ENCODE data around the gene TIMP2.

TIMP2 gene

GRCh38 chr17:78839762-78840529 is 85.2 kb downstream of the TIMP2 start:
- no peaks in the 10 kb centered on the region for H3K27me3 ChIP-seq (ENCODE audit: control insufficient read depth, insufficient read depth, low read length)
- H3K4me1 ChIP-seq (ENCODE audit: control insufficient read depth, insufficient read depth, low read length): peaks cover 25% of the 10 kb centered on the region
- H3K9me3 ChIP-seq (ENCODE audit: control insufficient read depth, low read length): no peaks in the 10 kb centered on the region
- H3K36me3 ChIP-seq (ENCODE audit: control insufficient read depth, insufficient read depth, low read length): peaks cover 12% of the 10 kb centered on the region
- H3K4me3 ChIP-seq (ENCODE audit: low read length): peak overlapping the region; percentile 48
- peak overlapping the region; percentile 81 for H3K9ac ChIP-seq (ENCODE audit: low read length)

- Histone ChIP-seq H3K27me3 (ENCODE audit: control insufficient read depth, insufficient read depth, low read length) (no peaks in the 10 kb centered on the region), H3K9ac (ENCODE audit: low read length) (peak overlapping the region; percentile 81), H3K4me3 (ENCODE audit: low read length) (peak overlapping the region; percentile 48), H3K4me1 (ENCODE audit: control insufficient read depth, insufficient read depth, low read length) (peaks cover 25% of the 10 kb centered on the region), H3K36me3 (ENCODE audit: control insufficient read depth, insufficient read depth, low read length) (peaks cover 12% of the 10 kb centered on the region), H3K9me3 (ENCODE audit: control insufficient read depth, low read length) (no peaks in the 10 kb centered on the region)
These were observed 85.9 kb downstream of the TIMP2 start for GRCh38 chr17:78839235-78839761.

- Histone ChIP-seq H3K27me3 (ENCODE audit: control insufficient read depth, insufficient read depth, low read length) (no peaks in the 10 kb centered on the region), H3K9me3 (ENCODE audit: control insufficient read depth, low read length) (no peaks in the 10 kb centered on the region), H3K9ac (ENCODE audit: low read length) (no peak overlapping the region), H3K4me3 (ENCODE audit: low read length) (no peak overlapping the region), H3K36me3 (ENCODE audit: control insufficient read depth, insufficient read depth, low read length) (peaks cover 12% of the 10 kb centered on the region), H3K4me1 (ENCODE audit: control insufficient read depth, insufficient read depth, low read length) (peaks cover 25% of the 10 kb centered on the region)
These were observed 86.6 kb downstream of the TIMP2 start for GRCh38 chr17:78838574-78839005.

GRCh38 chr17:78836420-78837021 is 88.7 kb downstream of the TIMP2 start:
- Histone ChIP-seq H3K4me1 (ENCODE audit: control insufficient read depth, insufficient read depth, low read length) (peaks cover 14% of the 10 kb centered on the region), H3K36me3 (ENCODE audit: control insufficient read depth, insufficient read depth, low read length) (peaks cover 12% of the 10 kb centered on the region), H3K4me3 (ENCODE audit: low read length) (no peak overlapping the region), H3K27me3 (ENCODE audit: control insufficient read depth, insufficient read depth, low read length) (no peaks in the 10 kb centered on the region), H3K9me3 (ENCODE audit: control insufficient read depth, low read length) (no peaks in the 10 kb centered on the region), H3K9ac (ENCODE audit: low read length) (no peak overlapping the region)

- Histone ChIP-seq H3K4me3 (ENCODE audit: low read length) (no peak overlapping the region), H3K9ac (ENCODE audit: low read length) (no peak overlapping the region), H3K27me3 (ENCODE audit: control insufficient read depth, insufficient read depth, low read length) (no peaks in the 10 kb centered on the region), H3K4me1 (ENCODE audit: control insufficient read depth, insufficient read depth, low read length) (peaks cover 11% of the 10 kb centered on the region), H3K36me3 (ENCODE audit: control insufficient read depth, insufficient read depth, low read length) (peaks cover 15% of the 10 kb centered on the region), H3K9me3 (ENCODE audit: control insufficient read depth, low read length) (no peaks in the 10 kb centered on the region)
These were observed 90.6 kb downstream of the TIMP2 start for GRCh38 chr17:78834571-78834970.

- Histone ChIP-seq H3K4me1 (ENCODE audit: control insufficient read depth, insufficient read depth, low read length) (no peaks in the 10 kb centered on the region), H3K9ac (ENCODE audit: low read length) (no peak overlapping the region), H3K27me3 (ENCODE audit: control insufficient read depth, insufficient read depth, low read length) (no peaks in the 10 kb centered on the region), H3K4me3 (ENCODE audit: low read length) (no peak overlapping the region), H3K36me3 (ENCODE audit: control insufficient read depth, insufficient read depth, low read length) (peaks cover 22% of the 10 kb centered on the region), H3K9me3 (ENCODE audit: control insufficient read depth, low read length) (no peaks in the 10 kb centered on the region)
These were observed 92.7 kb downstream of the TIMP2 start for GRCh38 chr17:78832541-78832810.

GRCh38 chr17:78831688-78832540 is 93.3 kb downstream of the TIMP2 start:
- Histone ChIP-seq H3K27me3 (ENCODE audit: control insufficient read depth, insufficient read depth, low read length) (no peaks in the 10 kb centered on the region), H3K9ac (ENCODE audit: low read length) (no peak overlapping the region), H3K9me3 (ENCODE audit: control insufficient read depth, low read length) (no peaks in the 10 kb centered on the region), H3K4me1 (ENCODE audit: control insufficient read depth, insufficient read depth, low read length) (no peaks in the 10 kb centered on the region), H3K4me3 (ENCODE audit: low read length) (no peak overlapping the region), H3K36me3 (ENCODE audit: control insufficient read depth, insufficient read depth, low read length) (peaks cover 25% of the 10 kb centered on the region)

GRCh38 chr17:78829477-78829876 is 95.7 kb downstream of the TIMP2 start:
- Histone ChIP-seq H3K4me1 (ENCODE audit: control insufficient read depth, insufficient read depth, low read length) (no peaks in the 10 kb centered on the region), H3K4me3 (ENCODE audit: low read length) (no peak overlapping the region), H3K36me3 (ENCODE audit: control insufficient read depth, insufficient read depth, low read length) (peaks cover 16% of the 10 kb centered on the region), H3K9ac (ENCODE audit: low read length) (no peak overlapping the region), H3K27me3 (ENCODE audit: control insufficient read depth, insufficient read depth, low read length) (no peaks in the 10 kb centered on the region), H3K9me3 (ENCODE audit: control insufficient read depth, low read length) (no peaks in the 10 kb centered on the region)

- H3K4me1 ChIP-seq (ENCODE audit: control insufficient read depth, insufficient read depth, low read length): no peaks in the 10 kb centered on the region
- no peaks in the 10 kb centered on the region for H3K27me3 ChIP-seq (ENCODE audit: control insufficient read depth, insufficient read depth, low read length)
- no peaks in the 10 kb centered on the region for H3K9me3 ChIP-seq (ENCODE audit: control insufficient read depth, low read length)
- no peak overlapping the region for H3K9ac ChIP-seq (ENCODE audit: low read length)
- no peak overlapping the region for H3K4me3 ChIP-seq (ENCODE audit: low read length)
- peaks cover 16% of the 10 kb centered on the region for H3K36me3 ChIP-seq (ENCODE audit: control insufficient read depth, insufficient read depth, low read length)
These were observed 96.6 kb downstream of the TIMP2 start for GRCh38 chr17:78828470-78829185.

GRCh38 chr17:78826836-78827509 is 98.2 kb downstream of the TIMP2 start:
- no peak overlapping the region for H3K4me3 ChIP-seq (ENCODE audit: low read length)
- no peak overlapping the region for H3K9ac ChIP-seq (ENCODE audit: low read length)
- H3K9me3 ChIP-seq (ENCODE audit: control insufficient read depth, low read length): no peaks in the 10 kb centered on the region
- H3K36me3 ChIP-seq (ENCODE audit: control insufficient read depth, insufficient read depth, low read length): peaks cover 16% of the 10 kb centered on the region
- H3K27me3 ChIP-seq (ENCODE audit: control insufficient read depth, insufficient read depth, low read length): no peaks in the 10 kb centered on the region
- H3K4me1 ChIP-seq (ENCODE audit: control insufficient read depth, insufficient read depth, low read length): no peaks in the 10 kb centered on the region

GRCh38 chr17:78826421-78826820 is 98.8 kb downstream of the TIMP2 start:
- Histone ChIP-seq H3K27me3 (ENCODE audit: control insufficient read depth, insufficient read depth, low read length) (no peaks in the 10 kb centered on the region), H3K36me3 (ENCODE audit: control insufficient read depth, insufficient read depth, low read length) (peaks cover 16% of the 10 kb centered on the region), H3K4me3 (ENCODE audit: low read length) (no peak overlapping the region), H3K9me3 (ENCODE audit: control insufficient read depth, low read length) (no peaks in the 10 kb centered on the region), H3K9ac (ENCODE audit: low read length) (no peak overlapping the region), H3K4me1 (ENCODE audit: control insufficient read depth, insufficient read depth, low read length) (no peaks in the 10 kb centered on the region)

Measured in mucosa of stomach (tissue), 1 donor.